ENCODE results near the gene TEX44. TPM values are rescaled to one million over a fixed set of nuclear protein-coding genes. Genes with fewer than 3 reads are reported as not detected.
A peak's percentile ranks its signal among the peaks of the same experiment; 100 is the strongest.
"Not testable (repeated sequence)": the region's sequence is repeated elsewhere in the genome, so short reads cannot be mapped to it uniquely, and the experiment has no call there.

The TEX44 gene
- total RNA-seq, 1 donor = not detected

DNA sequence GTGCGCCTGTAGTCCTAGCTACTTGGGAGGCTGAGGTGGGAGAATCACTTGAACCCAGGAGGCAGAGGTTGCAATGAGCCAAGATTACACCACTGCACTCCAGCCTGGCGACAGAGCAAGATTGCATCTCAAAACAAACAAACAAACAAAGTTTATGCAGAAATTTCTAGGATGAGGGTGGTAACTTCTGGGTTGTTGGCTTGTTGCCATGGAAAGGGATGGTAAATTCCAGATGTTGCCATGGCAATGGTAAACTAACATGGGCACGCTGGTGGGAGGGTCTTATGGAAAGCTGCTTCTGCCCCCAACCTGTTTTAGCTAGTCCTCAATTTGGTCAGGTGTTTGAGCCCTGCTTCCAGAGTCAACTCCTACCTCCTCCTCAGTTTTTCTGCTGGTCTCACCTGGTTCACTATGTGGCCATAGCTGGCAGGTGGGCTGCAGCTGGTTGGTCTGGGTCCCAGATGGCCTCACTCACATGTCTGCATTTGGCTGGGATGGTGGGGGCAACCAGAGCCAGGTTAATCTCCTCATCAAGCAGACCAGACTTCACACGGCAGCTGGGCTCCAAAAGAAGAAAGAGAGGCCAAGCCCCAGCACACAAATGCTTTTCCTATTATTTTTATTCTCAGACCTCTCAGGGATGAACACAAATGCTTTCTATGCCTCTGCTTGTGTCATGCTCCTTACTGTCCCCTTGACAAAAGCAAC is 26.6 kb upstream of the TEX44 start:
- DNase-seq (ENCODE audit: low read depth) = no peak
- H3K4me3 ChIP-seq (ENCODE audit: low read depth, low read length) = no peak overlapping the region
- TF ChIP-seq, protein P1, sequence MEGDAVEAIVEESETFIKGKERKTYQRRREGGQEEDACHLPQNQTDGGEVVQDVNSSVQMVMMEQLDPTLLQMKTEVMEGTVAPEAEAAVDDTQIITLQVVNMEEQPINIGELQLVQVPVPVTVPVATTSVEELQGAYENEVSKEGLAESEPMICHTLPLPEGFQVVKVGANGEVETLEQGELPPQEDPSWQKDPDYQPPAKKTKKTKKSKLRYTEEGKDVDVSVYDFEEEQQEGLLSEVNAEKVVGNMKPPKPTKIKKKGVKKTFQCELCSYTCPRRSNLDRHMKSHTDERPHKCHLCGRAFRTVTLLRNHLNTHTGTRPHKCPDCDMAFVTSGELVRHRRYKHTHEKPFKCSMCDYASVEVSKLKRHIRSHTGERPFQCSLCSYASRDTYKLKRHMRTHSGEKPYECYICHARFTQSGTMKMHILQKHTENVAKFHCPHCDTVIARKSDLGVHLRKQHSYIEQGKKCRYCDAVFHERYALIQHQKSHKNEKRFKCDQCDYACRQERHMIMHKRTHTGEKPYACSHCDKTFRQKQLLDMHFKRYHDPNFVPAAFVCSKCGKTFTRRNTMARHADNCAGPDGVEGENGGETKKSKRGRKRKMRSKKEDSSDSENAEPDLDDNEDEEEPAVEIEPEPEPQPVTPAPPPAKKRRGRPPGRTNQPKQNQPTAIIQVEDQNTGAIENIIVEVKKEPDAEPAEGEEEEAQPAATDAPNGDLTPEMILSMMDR (IDR thresholded peaks at IDR 0.05; ENCODE audit: insufficient read depth, low read depth, low read length) = no peak

DNA sequence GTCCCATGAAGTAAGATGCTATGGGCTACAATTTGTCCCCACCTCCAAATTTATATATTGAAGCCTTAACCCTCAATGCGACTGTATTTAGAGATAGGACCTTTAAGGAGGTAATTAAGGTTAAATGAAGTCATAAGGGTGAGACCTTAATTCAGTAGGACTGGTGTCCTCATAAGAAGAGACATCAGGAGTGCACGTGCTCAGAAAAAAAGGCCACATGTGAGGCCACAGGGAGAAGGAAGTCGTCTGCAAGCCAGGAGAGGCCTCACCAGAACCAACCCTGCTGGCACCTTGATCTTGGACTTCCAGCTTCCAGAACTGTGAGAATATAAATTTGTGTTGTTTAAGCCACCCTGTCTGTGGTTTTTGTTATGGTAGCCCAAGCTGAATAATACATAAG is 25.5 kb upstream of the TEX44 start:
- H3K4me3 ChIP-seq (ENCODE audit: low read depth, low read length) = no peak overlapping the region
- no peak for DNase-seq (ENCODE audit: low read depth)
- TF ChIP-seq, protein P1 (IDR thresholded peaks at IDR 0.05; ENCODE audit: insufficient read depth, low read depth, low read length) = no peak

GRCh38 chr2:231568098-231568784 is 24.4 kb upstream of the TEX44 start:
- TF ChIP-seq, protein P1 (IDR thresholded peaks at IDR 0.05; ENCODE audit: insufficient read depth, low read depth, low read length) = no peak
- DNase-seq (ENCODE audit: low read depth) = no peak
- H3K4me3 ChIP-seq (ENCODE audit: low read depth, low read length) = no peak overlapping the region

DNA sequence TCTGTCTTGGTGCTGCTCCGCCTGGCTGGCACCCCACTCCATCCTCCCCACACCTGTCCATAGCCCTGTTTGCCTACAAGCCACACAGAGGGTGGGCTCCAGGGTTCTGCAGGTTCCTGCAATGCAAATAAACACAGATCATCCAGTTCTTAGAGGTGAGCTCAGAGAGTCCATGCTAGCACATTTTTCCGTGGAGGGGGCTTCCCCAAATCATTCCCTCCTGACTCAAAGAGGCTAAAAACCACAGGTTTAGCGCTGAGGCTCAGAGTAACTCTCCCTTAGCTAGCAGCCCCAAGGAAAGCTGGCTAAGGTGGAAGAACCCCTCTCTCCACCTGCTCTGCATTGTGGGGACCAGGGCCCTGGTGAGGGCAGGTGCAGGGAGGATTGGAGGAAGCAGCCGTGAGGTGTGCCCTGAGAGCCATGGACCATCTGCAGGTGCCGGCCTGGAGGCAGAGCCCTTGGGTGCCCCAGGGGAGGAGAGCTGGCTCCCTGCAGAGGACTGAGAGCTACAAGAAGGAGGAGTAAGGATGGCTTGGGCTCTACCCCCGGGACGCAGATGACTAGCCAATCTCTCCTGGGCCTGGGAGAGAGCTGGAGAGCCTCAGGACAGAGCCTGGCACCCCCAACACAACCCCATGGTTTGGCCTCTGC is 23.8 kb upstream of the TEX44 start:
- H3K4me3 ChIP-seq (ENCODE audit: low read depth, low read length) = no peak overlapping the region
- no peak for DNase-seq (ENCODE audit: low read depth)
- TF ChIP-seq, protein P1 (IDR thresholded peaks at IDR 0.05; ENCODE audit: insufficient read depth, low read depth, low read length) = no peak

- H3K4me3 ChIP-seq (ENCODE audit: low read depth, low read length); DNase-seq (ENCODE audit: low read depth): not testable (repeated sequence)
Measured at GRCh38 chr2:231570915-231571314, 21.7 kb upstream of the TEX44 start.

DNA sequence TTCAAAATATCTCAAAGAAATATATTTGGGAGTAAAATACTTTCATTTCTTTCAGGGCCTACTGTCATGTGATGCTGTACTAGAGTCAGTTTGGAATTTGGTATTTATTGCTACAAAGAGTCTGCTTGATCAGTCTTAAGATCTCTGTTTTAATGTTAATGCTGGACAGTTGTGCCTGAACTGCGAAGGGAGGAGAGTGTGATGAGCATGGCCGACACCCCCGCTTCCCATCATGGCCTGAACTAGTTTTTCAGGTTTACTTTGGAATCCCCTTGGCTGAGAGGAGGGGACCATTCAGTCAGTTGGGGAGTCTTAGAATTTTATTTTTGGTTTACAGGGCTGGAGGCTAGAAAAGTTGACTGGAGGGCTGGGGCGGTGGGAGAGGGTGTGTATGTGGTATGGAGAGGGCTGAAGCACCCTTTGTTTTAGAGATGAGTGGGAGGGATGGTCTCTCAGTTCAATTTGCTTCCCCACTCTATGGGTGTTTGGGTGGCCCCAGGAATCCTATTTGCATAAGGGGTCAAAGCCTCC is 20.9 kb upstream of the TEX44 start:
- TF ChIP-seq, protein P1 (IDR thresholded peaks at IDR 0.05; ENCODE audit: insufficient read depth, low read depth, low read length) = no peak
- DNase-seq (ENCODE audit: low read depth) = peak; percentile 8
- H3K4me3 ChIP-seq (ENCODE audit: low read depth, low read length) = no peak overlapping the region

DNA sequence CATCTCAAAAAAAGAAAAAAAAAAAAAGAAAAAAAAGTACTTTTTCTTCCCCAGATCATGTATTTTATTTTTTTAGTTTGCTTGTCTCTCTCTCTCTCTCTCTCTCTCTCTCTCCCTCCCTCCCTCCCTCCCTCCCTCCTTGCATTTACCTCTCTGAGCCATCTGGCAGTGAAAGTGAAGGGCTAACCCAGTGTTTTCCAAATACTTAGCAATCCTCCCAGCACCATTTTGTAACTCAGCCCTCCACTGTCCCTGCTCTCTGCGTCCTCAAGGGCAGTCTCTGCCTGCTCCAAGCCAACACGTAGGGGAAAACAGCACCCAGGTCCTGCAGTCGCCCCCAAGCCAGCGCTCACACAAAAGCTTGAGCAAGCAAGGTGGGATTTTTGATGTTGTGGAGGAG is 19.6 kb upstream of the TEX44 start:
- TF ChIP-seq, protein P1 (IDR thresholded peaks at IDR 0.05; ENCODE audit: insufficient read depth, low read depth, low read length) = no peak
- no peak overlapping the region for H3K4me3 ChIP-seq (ENCODE audit: low read depth, low read length)
- no peak for DNase-seq (ENCODE audit: low read depth)
